ENCODE results near the gene MAPK8IP3. TPM values are rescaled to one million over a fixed set of nuclear protein-coding genes. Genes with fewer than 3 reads are reported as not detected.

MAPK8IP3 gene
- polyA plus RNA-seq, 3 donors, result 1.1 to 185 (median 2.1) TPM

DNA sequence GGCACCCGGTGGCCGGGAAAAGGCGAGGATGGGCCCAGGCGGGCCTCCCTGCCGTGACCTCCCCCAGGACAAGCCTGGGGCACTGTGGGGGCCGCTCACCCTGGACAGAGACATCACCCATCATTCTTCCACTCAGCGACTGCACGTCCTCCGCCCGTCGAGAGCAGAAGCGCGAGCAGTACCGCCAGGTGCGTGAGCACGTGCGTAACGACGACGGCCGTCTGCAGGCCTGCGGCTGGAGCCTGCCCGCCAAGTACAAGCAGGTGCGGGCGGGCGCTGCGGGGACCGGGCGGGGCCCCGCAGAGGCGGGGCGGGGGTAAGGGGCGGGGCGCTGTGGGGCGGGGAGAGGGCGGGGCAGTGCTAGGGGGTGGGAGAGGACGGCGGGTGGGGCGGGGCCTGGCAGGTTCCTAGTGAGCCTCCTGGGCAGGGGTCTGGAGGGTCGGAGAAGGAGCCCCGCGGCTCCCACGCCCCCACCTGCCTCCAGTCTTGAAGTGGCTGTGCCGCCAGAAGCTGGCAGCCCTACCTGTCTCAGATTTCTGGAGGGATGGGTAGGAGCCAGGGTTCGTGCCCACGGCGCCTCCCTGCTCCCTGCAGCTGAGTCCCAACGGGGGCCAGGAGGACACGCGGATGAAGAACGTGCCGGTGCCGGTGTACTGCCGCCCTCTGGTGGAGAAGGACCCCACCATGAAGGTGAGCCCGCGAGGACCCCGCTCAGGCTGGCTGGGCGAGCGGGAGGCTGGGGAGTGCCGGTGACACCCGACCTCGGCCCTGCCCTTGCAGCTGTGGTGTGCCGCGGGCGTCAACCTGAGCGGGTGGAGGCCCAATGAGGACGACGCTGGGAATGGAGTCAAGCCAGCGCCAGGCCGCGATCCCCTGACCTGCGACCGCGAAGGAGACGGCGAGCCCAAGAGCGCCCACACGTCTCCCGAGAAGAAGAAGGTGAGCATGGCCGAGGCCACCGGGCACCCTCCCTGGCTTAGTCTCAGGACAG lies 57.8 kb downstream of the MAPK8IP3 start:
- no peak overlapping the region for H3K9ac ChIP-seq (ENCODE audit: insufficient read depth, low read length, poor library complexity, severe bottlenecking)
- H4K20me1 ChIP-seq (ENCODE audit: insufficient read depth, low read length), result peaks cover 22% of the 10 kb centered on the region
- H3K4me3 ChIP-seq (replicated peaks in 1 of 3; ENCODE audit: low read depth in 2 of 3, low read length in 3 of 3), result no peak overlapping the region
- TF ChIP-seq, protein P1, sequence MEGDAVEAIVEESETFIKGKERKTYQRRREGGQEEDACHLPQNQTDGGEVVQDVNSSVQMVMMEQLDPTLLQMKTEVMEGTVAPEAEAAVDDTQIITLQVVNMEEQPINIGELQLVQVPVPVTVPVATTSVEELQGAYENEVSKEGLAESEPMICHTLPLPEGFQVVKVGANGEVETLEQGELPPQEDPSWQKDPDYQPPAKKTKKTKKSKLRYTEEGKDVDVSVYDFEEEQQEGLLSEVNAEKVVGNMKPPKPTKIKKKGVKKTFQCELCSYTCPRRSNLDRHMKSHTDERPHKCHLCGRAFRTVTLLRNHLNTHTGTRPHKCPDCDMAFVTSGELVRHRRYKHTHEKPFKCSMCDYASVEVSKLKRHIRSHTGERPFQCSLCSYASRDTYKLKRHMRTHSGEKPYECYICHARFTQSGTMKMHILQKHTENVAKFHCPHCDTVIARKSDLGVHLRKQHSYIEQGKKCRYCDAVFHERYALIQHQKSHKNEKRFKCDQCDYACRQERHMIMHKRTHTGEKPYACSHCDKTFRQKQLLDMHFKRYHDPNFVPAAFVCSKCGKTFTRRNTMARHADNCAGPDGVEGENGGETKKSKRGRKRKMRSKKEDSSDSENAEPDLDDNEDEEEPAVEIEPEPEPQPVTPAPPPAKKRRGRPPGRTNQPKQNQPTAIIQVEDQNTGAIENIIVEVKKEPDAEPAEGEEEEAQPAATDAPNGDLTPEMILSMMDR (IDR thresholded peaks at IDR 0.05), result no peak
- H3K4me2 ChIP-seq (replicated peaks; ENCODE audit: extremely low read depth, low read length, poor library complexity, severe bottlenecking), result no peak overlapping the region
- H3K27ac ChIP-seq (ENCODE audit: low read depth in 1 of 2, low read length in 2 of 2), result no peak overlapping the region
- no peaks in the 10 kb centered on the region for H3K27me3 ChIP-seq (ENCODE audit: control insufficient read depth in 2 of 2, insufficient read depth in 2 of 2, low read length in 2 of 2)
- no peak for DNase-seq
- H3K4me1 Mint-ChIP-seq, result no peaks in the 10 kb centered on the region
- H3K27me3 Mint-ChIP-seq (ENCODE audit: low read depth in 3 of 3), result peaks cover 0 to 3% (median 2%) of the 10 kb centered on the region in 3 donors
- intact Hi-C loops (cut with micrococcal nuclease), result no loop called here
- H3K79me2 ChIP-seq (ENCODE audit: insufficient read depth, low read length), result no peaks in the 10 kb centered on the region
- no peak overlapping the region for H2AFZ ChIP-seq (ENCODE audit: insufficient read depth, low read depth, low read length, poor library complexity, severe bottlenecking)
- H3K9me3 ChIP-seq (replicated peaks in 1 of 2; ENCODE audit: control insufficient read depth in 1 of 2, insufficient read depth in 1 of 2, low read length in 2 of 2), result no peaks in the 10 kb centered on the region
- WGBS (ENCODE audit: insufficient coverage), result 94% methylated on average over 55 of the region's 81 CpGs
- peaks cover 92 to 95% of the 10 kb centered on the region in 2 donors for H3K36me3 ChIP-seq (replicated peaks in 1 of 2; ENCODE audit: control insufficient read depth in 1 of 2, insufficient read depth in 2 of 2, low read length in 2 of 2)
- peaks cover 51 to 88% of the 10 kb centered on the region in 2 donors for H3K36me3 Mint-ChIP-seq
- no peak overlapping the region for H3K27ac Mint-ChIP-seq
- H3K4me3 Mint-ChIP-seq, result no peak overlapping the region
- no peaks in the 10 kb centered on the region for H3K4me1 ChIP-seq (ENCODE audit: control insufficient read depth in 1 of 2, insufficient read depth in 2 of 2, low read length in 2 of 2)
- H3K9me3 Mint-ChIP-seq, result peaks cover 0 to 2% (median 0%) of the 10 kb centered on the region in 7 donors

DNA sequence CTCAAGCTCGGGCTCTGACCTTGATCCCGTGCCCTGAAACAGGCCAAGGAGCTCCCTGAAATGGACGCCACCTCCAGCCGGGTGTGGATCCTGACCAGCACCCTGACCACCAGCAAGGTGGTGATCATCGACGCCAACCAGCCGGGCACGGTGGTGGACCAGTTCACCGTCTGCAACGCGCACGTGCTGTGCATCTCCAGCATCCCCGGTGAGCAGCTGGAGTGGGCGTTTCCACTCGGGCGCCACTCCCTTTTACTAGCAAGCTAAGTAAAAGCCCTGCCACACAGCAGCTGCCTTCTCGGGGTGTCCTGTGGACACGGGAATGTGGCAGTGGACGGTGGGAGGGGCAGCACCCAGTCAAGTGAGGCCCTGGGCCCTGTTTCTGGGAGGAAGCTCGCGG lies 59.0 kb downstream of the MAPK8IP3 start:
- Histone ChIP-seq H3K27me3 (ENCODE audit: control insufficient read depth in 2 of 2, insufficient read depth in 2 of 2, low read length in 2 of 2) (no peaks in the 10 kb centered on the region), H3K27ac (ENCODE audit: low read depth in 1 of 2, low read length in 2 of 2) (no peak overlapping the region), H3K9me3 (replicated peaks in 1 of 2; ENCODE audit: control insufficient read depth in 1 of 2, insufficient read depth in 1 of 2, low read length in 2 of 2) (no peaks in the 10 kb centered on the region), H3K4me1 (ENCODE audit: control insufficient read depth in 1 of 2, insufficient read depth in 2 of 2, low read length in 2 of 2) (peaks cover 1 to 4% of the 10 kb centered on the region in 2 donors), H4K20me1 (ENCODE audit: insufficient read depth, low read length) (peaks cover 31% of the 10 kb centered on the region), H3K36me3 (replicated peaks in 1 of 2; ENCODE audit: control insufficient read depth in 1 of 2, insufficient read depth in 2 of 2, low read length in 2 of 2) (peaks cover 86 to 89% of the 10 kb centered on the region in 2 donors), H3K4me2 (replicated peaks; ENCODE audit: extremely low read depth, low read length, poor library complexity, severe bottlenecking) (no peak overlapping the region), H3K9ac (ENCODE audit: insufficient read depth, low read length, poor library complexity, severe bottlenecking) (no peak overlapping the region), H3K79me2 (ENCODE audit: insufficient read depth, low read length) (no peaks in the 10 kb centered on the region), H3K4me3 (replicated peaks in 1 of 3; ENCODE audit: low read depth in 2 of 3, low read length in 3 of 3) (no peak overlapping the region), H2AFZ (ENCODE audit: insufficient read depth, low read depth, low read length, poor library complexity, severe bottlenecking) (no peak overlapping the region)
- peaks cover 0 to 2% (median 2%) of the 10 kb centered on the region in 3 donors for H3K27me3 Mint-ChIP-seq (ENCODE audit: low read depth in 3 of 3)
- TF ChIP-seq, protein P1 (IDR thresholded peaks at IDR 0.05), result no peak
- peaks cover 0 to 2% (median 0%) of the 10 kb centered on the region in 7 donors for H3K9me3 Mint-ChIP-seq
- no peak overlapping the region for H3K4me3 Mint-ChIP-seq
- WGBS (ENCODE audit: insufficient coverage), result 92% methylated on average over 16 of the region's 21 CpGs
- DNase-seq, result no peak
- peaks cover 49 to 78% of the 10 kb centered on the region in 2 donors for H3K36me3 Mint-ChIP-seq
- H3K27ac Mint-ChIP-seq, result peak overlapping the region in 1 of 7 donors; percentile 30
- intact Hi-C loops (cut with micrococcal nuclease), result no loop called here
- H3K4me1 Mint-ChIP-seq, result peaks cover 3% of the 10 kb centered on the region
